ENCODE measurements around the gene PFKM.

DNA sequence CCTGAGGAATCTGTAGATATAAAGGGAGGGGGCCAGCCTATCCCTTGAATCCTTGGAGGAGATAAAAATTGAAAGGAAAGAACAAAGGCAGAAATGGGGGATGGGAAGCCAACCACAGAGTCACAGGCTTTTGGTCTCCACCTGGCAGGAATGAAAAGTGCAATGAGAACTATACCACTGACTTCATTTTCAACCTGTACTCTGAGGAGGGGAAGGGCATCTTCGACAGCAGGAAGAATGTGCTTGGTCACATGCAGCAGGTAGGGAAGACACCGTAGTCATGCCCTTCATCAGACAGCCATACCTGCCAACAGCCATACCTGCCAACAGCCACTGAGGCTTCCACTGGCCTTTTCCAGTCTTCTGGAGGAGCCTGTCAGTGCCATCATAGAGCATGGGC lies 24.7 kb downstream of the PFKM start:
- no peak for TF ChIP-seq POLR2A (IDR thresholded peaks at IDR 0.05)
- TF ChIP-seq, protein P1, sequence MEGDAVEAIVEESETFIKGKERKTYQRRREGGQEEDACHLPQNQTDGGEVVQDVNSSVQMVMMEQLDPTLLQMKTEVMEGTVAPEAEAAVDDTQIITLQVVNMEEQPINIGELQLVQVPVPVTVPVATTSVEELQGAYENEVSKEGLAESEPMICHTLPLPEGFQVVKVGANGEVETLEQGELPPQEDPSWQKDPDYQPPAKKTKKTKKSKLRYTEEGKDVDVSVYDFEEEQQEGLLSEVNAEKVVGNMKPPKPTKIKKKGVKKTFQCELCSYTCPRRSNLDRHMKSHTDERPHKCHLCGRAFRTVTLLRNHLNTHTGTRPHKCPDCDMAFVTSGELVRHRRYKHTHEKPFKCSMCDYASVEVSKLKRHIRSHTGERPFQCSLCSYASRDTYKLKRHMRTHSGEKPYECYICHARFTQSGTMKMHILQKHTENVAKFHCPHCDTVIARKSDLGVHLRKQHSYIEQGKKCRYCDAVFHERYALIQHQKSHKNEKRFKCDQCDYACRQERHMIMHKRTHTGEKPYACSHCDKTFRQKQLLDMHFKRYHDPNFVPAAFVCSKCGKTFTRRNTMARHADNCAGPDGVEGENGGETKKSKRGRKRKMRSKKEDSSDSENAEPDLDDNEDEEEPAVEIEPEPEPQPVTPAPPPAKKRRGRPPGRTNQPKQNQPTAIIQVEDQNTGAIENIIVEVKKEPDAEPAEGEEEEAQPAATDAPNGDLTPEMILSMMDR (IDR thresholded peaks at IDR 0.05) = no peak

Data from testis (tissue), 2 donors.